Measurements from ENCODE around the gene VAV1.

DNA sequence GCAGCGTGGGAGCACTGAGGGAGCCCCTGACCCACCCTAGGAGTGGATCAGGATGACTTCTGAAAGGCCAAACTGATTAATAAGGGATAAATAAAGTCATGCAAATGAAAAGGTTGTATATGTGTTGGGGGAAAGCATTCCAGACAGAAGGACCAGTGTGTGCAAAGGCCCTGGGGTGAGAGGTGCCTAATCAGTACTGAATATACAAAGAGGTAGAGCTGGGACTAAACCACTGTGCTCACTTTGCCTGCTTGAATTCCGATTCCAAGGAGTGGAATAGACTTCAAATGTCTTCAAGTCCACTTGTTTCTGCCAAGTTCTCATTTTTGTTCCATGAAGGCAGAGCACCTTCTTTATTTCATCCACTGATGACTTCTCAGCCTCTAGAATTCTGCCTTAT is 82.2 kb downstream of the VAV1 start:
- TF ChIP-seq, protein P1, sequence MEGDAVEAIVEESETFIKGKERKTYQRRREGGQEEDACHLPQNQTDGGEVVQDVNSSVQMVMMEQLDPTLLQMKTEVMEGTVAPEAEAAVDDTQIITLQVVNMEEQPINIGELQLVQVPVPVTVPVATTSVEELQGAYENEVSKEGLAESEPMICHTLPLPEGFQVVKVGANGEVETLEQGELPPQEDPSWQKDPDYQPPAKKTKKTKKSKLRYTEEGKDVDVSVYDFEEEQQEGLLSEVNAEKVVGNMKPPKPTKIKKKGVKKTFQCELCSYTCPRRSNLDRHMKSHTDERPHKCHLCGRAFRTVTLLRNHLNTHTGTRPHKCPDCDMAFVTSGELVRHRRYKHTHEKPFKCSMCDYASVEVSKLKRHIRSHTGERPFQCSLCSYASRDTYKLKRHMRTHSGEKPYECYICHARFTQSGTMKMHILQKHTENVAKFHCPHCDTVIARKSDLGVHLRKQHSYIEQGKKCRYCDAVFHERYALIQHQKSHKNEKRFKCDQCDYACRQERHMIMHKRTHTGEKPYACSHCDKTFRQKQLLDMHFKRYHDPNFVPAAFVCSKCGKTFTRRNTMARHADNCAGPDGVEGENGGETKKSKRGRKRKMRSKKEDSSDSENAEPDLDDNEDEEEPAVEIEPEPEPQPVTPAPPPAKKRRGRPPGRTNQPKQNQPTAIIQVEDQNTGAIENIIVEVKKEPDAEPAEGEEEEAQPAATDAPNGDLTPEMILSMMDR (conservative IDR thresholded peaks at IDR 0.05; ENCODE audit: low read depth, low read length), result no peak
- TF ChIP-seq EZH2phosphoT487 (IDR thresholded peaks at IDR 0.05; ENCODE audit: borderline replicate concordance, low read length) (no peak), EZH2 (IDR thresholded peaks at IDR 0.05; ENCODE audit: low read length, unreplicated experiment) (no peak)
